ENCODE measurements around the gene GRIN3A.
"Not testable (repeated sequence)": the region's sequence is repeated elsewhere in the genome, so short reads cannot be mapped to it uniquely, and the experiment has no call there.

GRIN3A gene

GRCh38 chr9:101634741-101635409, 103.6 kb downstream of the GRIN3A start:
- no peak for DNase-seq (ENCODE audit: low read depth in 2 of 2, low spot score in 1 of 2)

GRCh38 chr9:101632611-101633010, 105.8 kb downstream of the GRIN3A start:
- no peak for DNase-seq (ENCODE audit: low read depth in 2 of 2, low spot score in 1 of 2)

- no peak for DNase-seq (ENCODE audit: low read depth in 2 of 2, low spot score in 1 of 2)
Observed at GRCh38 chr9:101631892-101632291, 106.6 kb downstream of the GRIN3A start.

GRCh38 chr9:101629636-101630035, 108.8 kb downstream of the GRIN3A start:
- DNase-seq (ENCODE audit: low read depth in 2 of 2, low spot score in 1 of 2): no peak

GRCh38 chr9:101628173-101628572, 110.3 kb downstream of the GRIN3A start:
- no peak for DNase-seq (ENCODE audit: low read depth in 2 of 2, low spot score in 1 of 2)

- DNase-seq (ENCODE audit: low read depth in 2 of 2, low spot score in 1 of 2): no peak
Observed at GRCh38 chr9:101626295-101626694, 112.2 kb downstream of the GRIN3A start.

- DNase-seq (ENCODE audit: low read depth in 2 of 2, low spot score in 1 of 2): no peak
Observed at GRCh38 chr9:101625876-101626275, 112.6 kb downstream of the GRIN3A start.

GRCh38 chr9:101620452-101620851, 118.0 kb downstream of the GRIN3A start:
- DNase-seq (ENCODE audit: low read depth in 2 of 2, low spot score in 1 of 2): no peak

- DNase-seq (ENCODE audit: low read depth in 2 of 2, low spot score in 1 of 2): no peak
Observed at GRCh38 chr9:101618698-101619097, 119.7 kb downstream of the GRIN3A start.

- no peak for DNase-seq (ENCODE audit: low read depth in 2 of 2, low spot score in 1 of 2)
Observed at GRCh38 chr9:101605547-101605946, 132.9 kb downstream of the GRIN3A start.

- DNase-seq (ENCODE audit: low read depth in 2 of 2, low spot score in 1 of 2): no peak
Observed at GRCh38 chr9:101604296-101604695, 134.2 kb downstream of the GRIN3A start.

- no peak for DNase-seq (ENCODE audit: low read depth in 2 of 2, low spot score in 1 of 2)
Observed at GRCh38 chr9:101601904-101602765, 136.3 kb downstream of the GRIN3A start.

- DNase-seq (ENCODE audit: low read depth in 2 of 2, low spot score in 1 of 2): no peak
Observed at GRCh38 chr9:101594796-101595195, 143.7 kb downstream of the GRIN3A start, which contains the start of gene PPP3R2. Gene PPP3R2, minus strand, starts transcription at chr9:101594969. Its CDS starts 48 bp downstream, at chr9:101594921.

- no peak for DNase-seq (ENCODE audit: low read depth in 2 of 2, low spot score in 1 of 2)
Observed at GRCh38 chr9:101593345-101593744, 145.1 kb downstream of the GRIN3A start.

GRCh38 chr9:101592788-101593187, 145.7 kb downstream of the GRIN3A start:
- no peak for DNase-seq (ENCODE audit: low read depth in 2 of 2, low spot score in 1 of 2)

- DNase-seq (ENCODE audit: low read depth in 2 of 2, low spot score in 1 of 2): no peak
Observed at GRCh38 chr9:101591787-101592446, 146.5 kb downstream of the GRIN3A start.

- DNase-seq (ENCODE audit: low read depth in 2 of 2, low spot score in 1 of 2): no peak
Observed at GRCh38 chr9:101590901-101591300, 147.5 kb downstream of the GRIN3A start.

- not testable (repeated sequence) for DNase-seq (ENCODE audit: low read depth in 2 of 2, low spot score in 1 of 2)
Observed at GRCh38 chr9:101590074-101590473, 148.4 kb downstream of the GRIN3A start.

- no peak for DNase-seq (ENCODE audit: low read depth in 2 of 2, low spot score in 1 of 2)
Observed at GRCh38 chr9:101587332-101588043, 151.0 kb downstream of the GRIN3A start.

- no peak for DNase-seq (ENCODE audit: low read depth in 2 of 2, low spot score in 1 of 2)
Observed at GRCh38 chr9:101586651-101587050, 151.8 kb downstream of the GRIN3A start.

GRCh38 chr9:101585740-101586139, 152.7 kb downstream of the GRIN3A start:
- no peak for DNase-seq (ENCODE audit: low read depth in 2 of 2, low spot score in 1 of 2)
